GM18505 (cell line): Measurements from ENCODE around the gene TACC3.

ENCODE experiments used
- ATAC-seq: cut with Tn5 transposase; IDR thresholded peaks from one replicate; pipeline ENCODE4 v1.9.1; 2021; ENCODE audit not compliant: unreplicated experiment
- POLR2A ChIP-seq: IDR thresholded peaks from 4 replicates; pipeline ENCODE4 v1.6.1; 2011; ENCODE audit warnings: borderline replicate concordance; ENCODE audit not compliant: insufficient read depth, insufficient read length; ENCODE audit errors: extremely low read depth

Gene TACC3

DNA sequence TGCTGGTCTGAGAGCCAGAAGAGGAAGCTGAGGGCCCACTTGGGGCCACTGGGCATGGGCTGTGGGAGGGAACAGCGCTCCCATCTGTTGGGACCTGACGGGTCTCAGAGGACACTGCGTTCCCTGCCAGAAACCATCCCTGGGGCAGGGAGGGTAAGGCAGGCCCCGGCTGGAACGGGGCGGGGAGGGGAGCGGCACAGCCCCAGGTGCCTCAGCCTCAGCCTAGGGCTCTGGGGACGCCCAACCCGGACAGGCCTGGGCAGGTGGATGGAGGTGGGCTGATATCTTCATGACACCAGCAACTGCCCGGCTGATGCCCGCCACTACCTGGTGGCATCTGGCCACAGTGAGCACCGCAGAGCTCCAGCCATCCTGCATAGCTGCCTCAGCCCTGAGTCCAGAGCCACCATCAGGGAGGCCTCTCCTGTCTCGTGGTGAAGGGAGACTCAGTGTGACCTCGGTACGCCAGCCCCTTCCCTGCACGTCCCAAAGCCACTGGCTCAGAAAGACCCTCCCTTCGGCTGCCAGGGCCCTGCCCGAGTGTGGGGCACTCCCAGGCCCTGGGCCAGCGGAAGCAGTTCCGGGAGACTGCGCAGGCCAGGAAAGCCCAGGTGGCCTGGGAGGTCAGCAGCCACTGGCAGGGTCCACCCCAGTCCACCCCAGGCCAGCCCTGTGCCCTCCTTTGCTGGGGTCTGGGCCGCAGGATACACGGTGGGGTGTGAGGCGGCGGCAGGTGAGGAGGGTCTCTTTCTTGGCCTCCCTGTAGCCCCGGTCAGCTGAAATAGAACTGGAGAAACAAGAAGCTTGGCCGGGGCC lies 37.2 kb downstream of the TACC3 start:
- no peak for TF ChIP-seq POLR2A
- no peak for ATAC-seq

DNA sequence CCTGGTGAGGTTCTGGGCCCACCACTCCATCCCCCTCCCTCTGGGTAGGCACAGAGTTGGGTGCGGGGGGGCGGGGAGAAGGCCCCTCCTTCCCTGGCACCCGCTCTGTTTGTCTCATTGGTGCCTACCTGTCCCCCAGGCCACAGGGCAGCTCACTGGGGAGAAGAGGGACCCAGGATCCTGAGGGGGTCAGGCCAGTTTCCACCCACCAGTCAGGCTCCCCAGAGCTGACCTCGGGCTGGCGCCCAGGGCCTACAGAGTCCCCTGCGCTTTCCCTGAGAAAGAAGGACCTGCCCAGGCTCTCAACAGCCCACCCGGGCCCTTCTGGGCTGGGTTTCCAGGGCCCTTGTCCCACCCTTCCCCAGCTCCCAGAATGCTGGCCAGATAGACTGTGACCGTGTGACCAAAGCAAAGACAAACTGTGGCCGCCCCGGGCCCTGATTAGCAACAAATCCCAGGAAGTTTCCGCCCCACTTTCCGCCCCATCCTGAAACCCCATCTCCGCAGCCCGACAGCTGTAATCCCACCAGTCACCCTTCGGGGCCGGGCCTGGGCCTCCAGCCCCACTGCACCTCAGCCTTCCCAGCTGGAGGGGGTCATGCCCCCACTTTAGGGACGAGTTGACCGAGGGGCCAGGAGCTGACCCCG lies 38.0 kb downstream of the TACC3 start:
- TF ChIP-seq POLR2A, result no peak
- ATAC-seq, result no peak

GRCh38 chr4:1759818-1760223 lies 38.5 kb downstream of the TACC3 start:
- ATAC-seq, result no peak
- no peak for TF ChIP-seq POLR2A

DNA sequence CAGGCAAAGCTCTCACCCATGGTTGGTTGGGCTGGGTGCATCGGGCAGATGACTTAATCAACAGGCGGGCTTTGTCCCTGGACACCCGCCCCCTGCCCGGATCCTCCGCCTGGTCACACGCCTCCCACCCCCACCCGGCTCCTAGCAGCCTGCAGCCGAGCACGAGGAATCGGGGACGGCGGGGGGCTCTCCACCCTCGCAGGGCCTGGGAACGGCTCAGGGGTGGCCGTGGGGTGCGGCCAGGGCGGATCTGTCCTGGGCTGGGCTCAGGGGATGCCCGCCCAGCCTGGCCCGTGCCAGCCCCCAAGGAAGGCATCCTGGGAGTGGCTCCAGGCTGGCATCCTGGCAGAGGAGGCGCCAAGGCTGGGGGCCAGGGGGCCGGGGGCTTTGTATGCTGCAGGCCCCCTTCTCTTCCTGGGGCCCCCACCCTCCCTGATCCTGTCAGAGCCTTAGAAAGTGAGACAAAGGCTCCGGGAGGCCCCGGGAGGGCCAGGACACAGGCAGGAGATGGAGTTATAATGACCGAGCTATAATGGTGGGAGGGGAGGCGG lies 39.3 kb downstream of the TACC3 start:
- TF ChIP-seq POLR2A, result no peak
- no peak for ATAC-seq

- no peak for TF ChIP-seq POLR2A
- ATAC-seq, result no peak
Measured at GRCh38 chr4:1761130-1761689, 39.9 kb downstream of the TACC3 start.

DNA sequence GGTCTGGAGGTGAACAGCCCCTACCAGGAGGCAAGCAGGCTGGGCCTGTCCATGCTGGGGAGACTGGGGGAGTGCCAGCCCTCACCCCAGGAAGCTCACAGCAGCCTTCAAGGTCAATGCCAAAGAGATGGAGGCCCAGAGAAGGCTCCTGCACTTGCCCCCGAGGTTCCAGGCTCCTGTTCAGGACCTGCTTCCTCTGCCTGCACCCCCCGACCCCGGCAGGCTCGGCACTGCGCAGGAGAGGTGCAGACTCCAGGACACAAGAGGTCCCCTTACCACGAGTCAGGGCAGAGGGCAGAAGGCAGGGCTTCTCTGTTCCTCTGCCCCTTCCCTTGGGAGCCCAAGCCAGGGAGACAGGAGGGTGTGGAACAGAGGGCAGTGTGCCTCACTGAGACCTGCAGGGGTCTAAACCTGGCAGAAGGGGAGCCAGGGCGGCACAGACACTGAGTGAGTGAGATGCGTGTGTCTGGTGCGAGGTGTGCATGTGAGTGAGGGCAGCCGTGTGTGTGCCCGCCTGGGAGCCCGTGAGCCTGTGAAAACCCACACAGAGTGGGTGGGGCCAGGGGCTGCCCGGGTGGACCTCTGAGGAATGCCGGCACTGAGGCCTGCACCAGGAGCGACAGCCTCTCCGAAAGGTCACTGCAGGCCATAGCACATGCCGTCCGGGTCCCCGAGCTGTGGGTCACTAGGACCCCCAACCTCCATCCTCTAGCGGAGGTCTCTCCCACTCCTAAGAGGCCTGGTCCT lies 41.1 kb downstream of the TACC3 start:
- no peak for TF ChIP-seq POLR2A
- ATAC-seq, result no peak

- no peak for TF ChIP-seq POLR2A
- ATAC-seq, result no peak
Measured at GRCh38 chr4:1763070-1763549, 41.8 kb downstream of the TACC3 start.

DNA sequence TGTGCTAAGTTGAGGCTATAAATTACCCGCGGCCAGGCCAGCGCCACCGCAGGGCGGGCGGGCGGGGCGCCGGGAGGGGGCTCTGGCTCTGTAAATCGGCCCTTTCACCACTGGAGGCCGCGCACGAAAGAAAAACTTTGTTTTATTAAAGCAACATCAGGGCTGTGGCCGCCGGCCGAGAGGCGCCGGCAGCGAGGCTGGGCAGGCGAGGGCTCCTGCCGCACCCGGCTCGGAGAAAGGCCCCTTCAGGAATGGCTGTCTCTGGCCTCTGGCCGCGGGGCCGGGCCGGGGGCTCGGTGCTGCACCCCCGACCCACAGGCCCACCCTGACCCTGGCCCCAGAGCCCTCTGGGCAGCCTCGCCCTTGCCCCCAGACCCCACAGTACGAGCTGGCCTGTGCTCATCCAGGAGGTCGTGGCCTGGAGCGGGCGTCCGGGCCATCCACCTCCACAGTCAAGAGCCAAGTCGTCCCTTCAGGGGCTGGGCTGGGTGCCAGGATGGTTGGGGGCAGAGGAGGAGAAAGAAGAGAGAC lies 42.3 kb downstream of the TACC3 start:
- no peak for ATAC-seq
- no peak for TF ChIP-seq POLR2A

GRCh38 chr4:1764670-1765069 lies 43.3 kb downstream of the TACC3 start:
- TF ChIP-seq POLR2A, result no peak
- ATAC-seq, result no peak

GRCh38 chr4:1765409-1766072 lies 44.2 kb downstream of the TACC3 start:
- TF ChIP-seq POLR2A, result no peak
- no peak for ATAC-seq

DNA sequence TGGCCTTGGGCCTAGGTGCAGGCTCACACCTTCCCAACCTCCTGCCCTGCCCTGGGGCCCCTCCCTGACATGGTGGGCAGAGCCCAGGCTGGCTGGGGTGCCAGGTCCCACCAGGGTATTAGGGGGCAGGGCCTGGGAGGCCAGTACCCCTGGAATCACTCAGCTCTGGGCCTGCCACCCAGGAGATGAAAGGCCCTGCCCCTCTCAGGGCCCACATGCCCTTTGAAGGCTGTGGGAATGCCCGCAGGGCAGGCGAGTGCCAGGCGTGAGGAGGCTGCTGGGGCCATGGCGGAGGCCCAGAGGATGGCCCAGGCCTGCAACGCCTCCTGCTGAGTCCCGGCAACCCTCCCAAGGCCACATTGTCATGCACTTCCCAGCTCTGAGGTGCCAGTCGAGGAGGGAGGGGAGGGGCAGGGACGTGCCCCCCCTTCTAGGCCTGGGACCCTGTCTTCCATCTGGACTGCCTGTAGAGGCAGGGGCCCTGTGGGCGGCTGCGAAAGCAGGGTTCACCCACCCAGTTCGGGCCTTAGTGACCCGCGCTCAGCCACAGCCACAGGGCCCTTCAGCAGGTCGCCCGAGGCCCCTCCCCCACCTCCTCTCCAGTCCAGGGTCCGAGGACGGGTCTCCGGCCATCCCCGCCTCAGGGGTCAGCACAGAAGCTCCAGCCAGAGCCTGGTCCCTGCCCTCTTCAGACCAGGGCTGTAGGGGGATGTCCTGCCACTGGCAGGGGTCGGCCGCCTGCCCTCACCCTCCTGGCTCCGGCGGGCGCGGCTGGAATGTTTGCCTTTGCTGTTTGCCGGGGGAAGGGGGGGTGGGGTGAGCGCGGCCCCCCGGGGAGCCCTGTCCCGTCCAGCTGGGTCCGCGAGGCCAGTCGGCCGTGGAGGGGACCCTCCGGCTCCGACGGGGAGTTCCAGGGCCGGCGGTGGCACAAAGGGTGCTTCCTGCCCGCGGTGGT lies 45.1 kb downstream of the TACC3 start:
- TF ChIP-seq POLR2A, result no peak
- ATAC-seq, result no peak
